Right ventricle myocardium superior (tissue), 1 donor: ENCODE data around the gene METTL17. TPM values are rescaled to one million over a fixed set of nuclear protein-coding genes. Genes with fewer than 3 reads are reported as not detected.

Experiments used
- ATAC-seq: fragments of 200-7000 bp; cut with Tn5 transposase; one replicate; pipeline ENCODE4 v1.9.1; 2020; ENCODE audit warnings: mild to moderate bottlenecking; ENCODE audit not compliant: poor library complexity
- DNase-seq: peaks from one replicate; pipeline ENCODE4 v3.0.0-alpha.2; 2020
- intact Hi-C: fragments of 100-400 bp; cut with DNase I; formaldehyde crosslinking; loops from one replicate; pipeline ENCODE4 v1.11.2; 2022
- total RNA-seq: library from RNA; stranded (reverse); fragmentation: NEBNext Ultra II Directional; extraction: Animal tissue kit (Norgen Biotek cat#: 25700); gene quantifications from one replicate; pipeline ENCODE4 v1.2.1, GENCODE V29; 2021
- donor health status: DM: no; HTN: yes; CAD: no; lungs with severe emphysema.

The METTL17 gene
- total RNA-seq, 1 donor from 2014 or later: 41.7 TPM

DNA sequence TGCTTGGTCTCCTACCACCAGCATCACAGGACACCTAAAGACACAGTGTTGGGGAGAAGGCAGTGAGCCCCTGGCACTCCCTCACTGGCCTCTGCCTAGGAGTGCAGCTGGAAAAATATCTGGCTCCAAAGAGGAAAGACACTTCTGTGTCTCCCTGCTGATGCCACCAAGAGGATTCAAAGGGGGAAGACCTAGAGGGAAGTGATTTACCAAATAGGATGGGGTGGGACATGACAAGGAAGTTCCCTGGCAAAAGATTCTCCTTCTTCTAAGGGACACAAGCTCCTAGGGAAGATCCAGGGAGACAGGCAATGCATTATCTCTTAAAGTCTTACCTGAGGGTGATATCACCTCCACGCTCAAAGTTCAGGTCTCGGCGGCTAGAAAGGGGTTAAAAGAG, 29.0 kb downstream of the METTL17 start:
- intact Hi-C loops: loop anchor here (5.0 kb wide), 1 partner anchor 84 kb away; the partner anchor contains the start of gene TMEM253
- ATAC-seq (no peak), DNase-seq (no peak)

DNA sequence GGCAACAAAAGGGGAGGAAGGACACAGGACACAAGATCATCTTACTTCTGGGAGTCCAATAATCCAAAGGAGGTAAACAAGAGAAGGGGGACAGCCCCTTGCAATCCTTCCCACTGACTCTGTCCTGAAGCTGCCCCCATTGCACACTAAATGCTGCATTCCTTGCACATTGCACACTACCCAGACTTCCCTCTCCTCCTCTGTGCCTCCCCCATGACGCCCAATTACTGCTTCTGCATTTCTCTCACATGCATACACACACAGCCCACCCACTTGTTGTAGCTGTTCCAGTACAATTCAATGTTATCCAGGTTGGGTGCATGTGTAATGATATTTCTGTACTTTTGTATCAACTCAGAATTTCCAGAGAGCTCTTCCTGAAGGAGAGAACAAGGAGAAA, 29.6 kb downstream of the METTL17 start:
- no peak for ATAC-seq
- intact Hi-C loops: loop anchor here (5.0 kb wide), 1 partner anchor 83 kb away; the partner anchor contains the start of gene TMEM253
- no peak for DNase-seq

DNA sequence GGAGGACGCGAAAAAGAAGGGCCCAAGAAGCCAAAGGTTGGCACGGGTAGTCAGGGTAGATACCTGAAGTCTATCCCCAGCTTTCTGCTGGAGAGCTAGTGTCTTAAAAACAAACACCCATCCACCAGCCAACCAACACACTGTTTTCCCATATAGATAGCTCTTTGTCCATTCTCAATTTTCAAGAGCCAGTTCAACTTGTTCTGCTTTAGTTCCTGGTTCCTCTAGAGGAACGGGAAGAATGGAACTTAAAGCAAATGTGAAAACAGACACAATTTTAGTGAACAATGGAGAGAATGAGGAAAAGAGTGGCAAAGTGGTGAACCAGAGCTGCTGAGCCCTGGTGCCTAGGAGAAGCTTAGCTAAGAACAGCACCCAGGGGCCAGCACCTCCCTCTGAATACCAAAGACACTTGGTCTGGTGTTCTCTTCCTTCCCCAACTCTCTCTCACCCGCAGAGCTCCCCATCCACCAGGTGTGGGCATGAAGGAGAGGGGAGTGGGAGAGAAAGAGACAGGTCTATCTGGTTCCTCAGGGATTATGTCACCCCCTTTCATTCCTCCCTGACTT, 31.3 kb downstream of the METTL17 start:
- intact Hi-C loops: no loop called here
- no peak for DNase-seq
- ATAC-seq: no peak

- no peak for ATAC-seq
- DNase-seq: no peak
- intact Hi-C loops: no loop called here
These were observed 32.9 kb downstream of the METTL17 start for GRCh38 chr14:21022686-21023085.

- ATAC-seq (no peak), DNase-seq (peak; percentile 56)
- intact Hi-C loops: no loop called here
These were observed 33.4 kb downstream of the METTL17 start for GRCh38 chr14:21023174-21023573.

DNA sequence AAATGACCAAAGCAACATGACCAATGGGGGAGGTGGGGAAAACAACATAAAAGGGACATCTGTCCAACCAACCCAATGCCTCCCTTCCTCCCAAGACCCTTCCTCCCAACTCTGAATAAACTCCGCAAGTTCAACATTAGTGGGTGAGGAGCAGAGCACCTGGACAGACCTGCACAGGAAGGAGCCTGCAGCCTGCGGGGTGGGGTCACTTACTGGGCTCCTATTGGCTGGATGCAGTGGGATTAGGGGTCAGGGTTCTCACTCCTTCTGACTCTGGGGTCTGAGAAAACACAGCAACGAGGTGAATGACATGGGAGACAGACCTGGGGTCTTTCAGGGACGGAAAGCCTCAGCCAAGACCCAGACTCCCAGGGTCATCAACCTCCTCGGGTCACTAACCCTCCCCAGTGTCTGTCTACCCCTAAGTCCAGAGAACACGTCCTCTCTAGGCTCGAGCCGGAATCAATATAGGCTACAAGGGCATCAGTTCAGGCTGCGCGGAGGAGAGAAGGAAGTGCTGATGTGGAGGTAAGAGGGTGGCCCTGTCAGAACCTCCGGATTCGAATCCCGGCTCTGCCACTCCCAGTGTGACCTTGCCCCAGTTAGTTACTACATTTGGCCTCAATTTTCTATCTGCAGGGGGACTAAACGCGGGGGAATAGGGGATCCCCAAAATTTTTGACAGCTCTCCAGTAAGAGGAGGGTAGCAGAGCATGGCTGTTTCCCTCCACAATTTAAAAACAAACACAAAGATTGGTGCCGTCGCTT, 34.2 kb downstream of the METTL17 start:
- ATAC-seq: peak; percentile 28
- intact Hi-C loops: no loop called here
- peak; percentile 44 for DNase-seq

DNA sequence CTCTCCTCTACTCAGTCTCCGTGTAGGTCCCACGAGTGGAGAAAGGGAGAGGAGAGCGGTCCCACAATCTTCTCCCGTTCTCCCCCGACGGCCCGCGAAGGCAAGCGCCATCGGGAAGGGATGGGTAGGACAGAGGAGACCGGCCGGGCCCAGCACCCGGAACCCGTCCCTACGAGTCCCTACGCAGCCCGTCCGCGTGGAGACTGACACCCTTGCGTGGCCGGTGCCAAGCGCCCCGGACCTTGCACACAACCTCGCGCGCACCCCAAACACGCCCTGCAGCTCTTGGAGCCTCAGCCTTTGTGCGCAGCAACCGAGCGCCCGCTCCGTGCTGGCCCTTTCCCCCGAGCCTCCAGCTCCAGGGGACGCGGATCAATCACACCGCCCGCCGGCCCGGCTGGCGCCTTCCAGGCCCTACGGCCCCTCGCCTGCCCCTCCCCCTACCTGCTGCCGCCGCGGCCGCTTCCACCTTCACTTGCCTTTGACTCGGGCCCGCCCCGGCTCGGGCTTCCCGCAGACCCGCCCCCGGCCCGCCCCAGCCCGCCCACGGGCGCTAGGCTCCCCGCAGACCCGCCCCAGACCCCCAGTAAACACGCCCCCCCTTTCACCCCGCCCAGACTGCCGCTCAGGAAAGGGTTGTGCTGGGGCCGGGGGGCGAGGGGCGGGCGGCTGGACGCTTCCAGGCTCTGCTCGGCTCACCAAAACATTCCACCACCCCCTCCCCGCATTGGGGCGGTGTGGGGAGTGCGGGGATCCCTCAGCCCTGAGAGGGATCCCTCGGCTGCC, 35.0 kb downstream of the METTL17 start, which contains the start of gene NDRG2:
Gene NDRG2 (minus strand): TSS at position 477 of the 786 bp plus-strand sequence. CDS start 1,746 bp downstream, outside the sequence.
- ATAC-seq (peak; percentile 88), DNase-seq (peak; percentile 92)
- intact Hi-C loops: no loop called here

DNA sequence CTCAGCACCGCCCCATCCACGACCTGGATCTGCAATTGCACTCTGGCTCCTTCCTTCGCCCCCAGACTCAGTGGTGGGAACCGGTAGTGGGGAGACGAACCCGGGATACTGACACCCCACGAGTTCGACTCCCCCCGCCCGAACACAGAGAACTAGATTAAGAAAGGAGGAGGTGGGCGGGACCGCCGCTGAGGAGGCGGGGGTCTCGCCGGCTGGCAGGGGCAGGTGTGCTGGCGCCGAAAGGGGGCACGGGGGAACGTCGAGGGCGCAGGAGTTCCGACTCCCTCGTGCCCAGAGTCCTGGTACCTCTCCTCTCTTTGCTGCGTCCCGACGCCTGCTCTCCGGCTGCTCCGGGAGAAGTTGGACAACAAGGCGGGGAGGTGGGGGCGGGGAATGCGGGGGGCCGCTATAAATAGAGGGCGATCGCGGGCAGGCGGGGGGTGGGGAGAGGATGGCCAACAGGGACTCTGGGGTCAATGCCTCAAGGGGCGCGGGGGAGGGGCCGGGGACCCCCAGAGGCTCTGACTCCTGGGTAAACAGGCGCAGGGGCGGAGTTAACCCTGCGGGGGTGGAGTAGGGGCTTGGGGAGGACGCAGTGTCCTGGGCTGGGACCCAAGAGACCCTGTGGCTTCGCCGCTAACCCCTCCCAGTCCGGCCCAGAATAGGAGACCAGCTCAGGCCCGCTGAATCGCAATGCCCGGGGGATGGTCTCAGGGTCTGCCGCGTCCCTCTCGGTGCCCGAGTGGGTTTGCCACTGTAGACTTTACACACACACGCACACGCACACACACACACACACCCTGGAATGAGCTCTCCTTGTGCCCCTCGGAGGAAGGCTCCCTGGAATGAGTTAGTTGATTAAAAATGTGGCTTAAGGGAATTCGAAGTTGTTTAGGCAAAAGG, 35.8 kb downstream of the METTL17 start:
- intact Hi-C loops: no loop called here
- peak; percentile 91 for DNase-seq
- ATAC-seq: peak; percentile 73

DNA sequence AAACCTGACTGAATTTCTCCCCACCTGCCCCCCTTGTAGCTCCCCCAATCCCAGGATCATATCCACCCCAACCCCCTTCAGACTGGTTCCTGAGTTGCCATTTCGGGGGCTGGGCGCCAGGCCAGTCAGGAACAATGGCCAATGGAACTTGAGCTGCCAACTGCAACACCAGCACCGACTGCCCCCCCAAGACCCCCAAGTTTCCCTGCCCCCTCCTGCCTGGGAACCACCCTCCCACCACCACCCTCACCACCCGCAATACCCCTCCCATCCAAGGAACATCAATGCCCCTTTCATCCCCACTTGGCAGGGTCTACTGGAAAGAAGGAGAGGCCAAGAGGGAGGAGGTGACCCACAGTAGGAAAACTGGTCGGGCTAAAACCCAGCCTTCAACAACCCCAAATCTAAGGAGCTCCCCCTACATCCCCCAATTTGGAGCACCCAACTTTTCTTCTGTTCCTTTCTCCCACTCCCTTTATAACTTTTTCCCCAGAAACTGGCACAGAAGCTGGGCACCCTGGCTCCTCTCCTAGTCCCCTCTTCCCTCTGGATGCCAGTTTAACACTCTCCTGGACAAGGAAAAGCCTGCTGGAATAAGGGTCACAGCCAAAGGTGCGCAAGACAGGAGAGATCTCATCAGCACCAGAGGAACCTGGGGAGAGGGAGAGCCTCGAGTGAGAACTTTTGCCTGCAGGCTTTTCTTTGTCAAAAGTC, 36.7 kb downstream of the METTL17 start:
- no peak for DNase-seq
- intact Hi-C loops: no loop called here

GRCh38 chr14:21026988-21027315, 37.2 kb downstream of the METTL17 start:
- no peak for ATAC-seq
- intact Hi-C loops: no loop called here
- DNase-seq: no peak

More for the DNA sequence above, 36.7 kb downstream of the METTL17 start:
- no peak for ATAC-seq

DNA sequence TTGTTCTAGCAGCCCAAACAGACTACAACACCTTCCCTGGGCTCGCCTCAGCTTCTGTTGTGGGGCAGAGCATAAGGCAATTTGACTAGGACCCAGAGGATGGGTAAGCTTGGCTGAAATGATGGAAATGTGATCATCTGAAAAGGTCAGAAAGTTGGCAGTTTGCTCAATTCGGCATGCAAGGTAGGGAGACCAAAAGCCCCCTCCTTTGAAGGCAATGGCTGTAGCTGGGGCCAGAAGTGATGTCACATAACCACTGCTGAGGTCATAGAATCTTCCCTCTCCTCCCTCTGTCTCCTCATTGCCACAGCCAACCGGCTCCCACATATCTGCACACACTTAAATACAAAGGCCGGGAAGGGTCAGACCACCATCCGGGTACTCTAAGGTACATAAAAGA, 40.1 kb downstream of the METTL17 start, which contains the start of gene TPPP2:
Gene TPPP2 (plus strand): TSS at position 301 of the 400 bp plus-strand sequence. CDS start 365 bp downstream, outside the sequence.
- intact Hi-C loops: no loop called here
- no peak for ATAC-seq
- DNase-seq: no peak

GRCh38 chr14:21030531-21030930, 40.8 kb downstream of the METTL17 start:
- ATAC-seq: no peak
- no peak for DNase-seq
- intact Hi-C loops: no loop called here

DNA sequence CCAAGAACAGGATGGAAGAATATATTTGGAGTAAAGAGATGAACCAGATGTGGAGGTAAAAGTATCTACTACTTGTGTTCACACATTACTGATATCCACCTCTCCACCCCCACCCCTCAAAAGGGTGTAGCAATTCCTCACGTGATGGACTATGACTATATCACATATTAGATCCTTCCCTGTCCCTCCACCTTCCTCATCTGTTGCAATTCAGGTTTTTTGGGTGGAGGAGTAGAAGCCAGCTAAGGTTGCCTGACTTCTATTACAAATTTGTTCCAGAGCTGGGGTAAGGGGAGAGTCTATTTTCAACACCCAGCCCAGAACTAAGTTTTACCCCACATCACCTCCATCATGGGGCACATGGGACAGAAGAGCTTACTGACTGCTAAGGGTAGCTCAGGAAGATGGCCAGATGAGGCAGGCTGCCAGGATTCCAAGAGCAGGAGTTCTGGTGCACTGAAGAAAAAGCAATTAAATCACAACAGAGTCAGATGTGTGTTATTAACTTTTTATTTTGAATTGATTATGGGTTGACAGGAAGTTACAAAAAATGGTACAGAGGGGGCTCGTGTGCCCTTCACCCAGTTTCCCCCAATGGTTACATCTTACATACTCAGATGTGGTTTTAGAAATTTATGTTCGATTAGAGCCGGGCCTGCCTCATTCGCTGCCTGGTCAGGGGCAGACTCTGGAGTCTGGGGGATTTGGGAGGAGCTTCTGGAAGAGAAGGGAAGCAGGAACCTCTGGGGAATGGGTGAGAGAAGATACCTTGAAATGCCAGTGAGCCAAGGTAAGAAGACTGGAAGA, 42.7 kb downstream of the METTL17 start:
- no peak for ATAC-seq
- intact Hi-C loops: no loop called here
- DNase-seq: no peak

- ATAC-seq (no peak), DNase-seq (no peak)
- intact Hi-C loops: no loop called here
These were observed 43.4 kb downstream of the METTL17 start for GRCh38 chr14:21033133-21033698.

- no peak for ATAC-seq
- no peak for DNase-seq
- intact Hi-C loops: no loop called here
These were observed 44.9 kb downstream of the METTL17 start, which contains the start of gene RNASE13 for GRCh38 chr14:21034707-21035106. Gene RNASE13 (minus strand): TSS chr14:21034807. CDS start chr14:21034288, 519 bp downstream.

DNA sequence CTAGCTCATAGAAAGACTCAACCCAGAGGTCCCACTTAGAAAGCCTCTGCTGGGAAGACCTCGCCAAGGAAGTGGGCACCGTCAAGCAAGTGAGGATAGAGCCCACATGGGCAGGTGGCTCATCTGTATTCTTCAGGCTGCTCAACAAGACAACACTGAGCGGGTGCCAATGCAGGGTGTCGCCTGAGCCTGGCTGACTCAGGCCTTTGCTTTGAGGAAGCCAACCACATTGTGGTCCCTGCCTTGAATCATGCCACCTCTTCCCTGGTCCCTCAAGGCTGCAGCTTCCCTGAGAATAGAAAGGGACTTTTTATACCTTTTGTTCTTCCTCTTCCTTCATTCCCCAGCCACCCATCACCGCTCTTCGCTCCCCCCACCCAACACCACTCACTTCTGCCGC, 47.0 kb downstream of the METTL17 start:
- intact Hi-C loops: no loop called here
- ATAC-seq (no peak), DNase-seq (no peak)

DNA sequence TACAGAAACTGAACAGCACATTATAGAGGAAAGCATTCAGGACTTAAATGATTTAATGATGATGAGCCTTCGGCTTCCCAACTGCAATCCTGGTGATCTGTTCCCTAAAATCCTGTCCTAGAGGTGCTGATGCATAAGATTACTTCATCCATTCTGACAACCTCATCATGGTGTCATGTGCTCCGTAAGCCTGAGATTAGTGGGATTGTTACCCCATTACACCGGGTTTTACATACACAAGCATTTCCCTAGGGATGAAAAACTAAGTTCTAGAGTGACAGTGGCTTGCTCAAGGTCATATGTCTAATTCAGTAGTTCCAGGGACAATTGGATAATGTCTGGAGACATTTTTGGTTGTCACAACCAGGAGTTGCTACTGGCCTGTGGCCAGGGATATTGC, 47.4 kb downstream of the METTL17 start:
- DNase-seq: no peak

More for the DNA sequence above, 47.4 kb downstream of the METTL17 start:
- intact Hi-C loops: no loop called here
- no peak for ATAC-seq
